Activated T-helper 2 cell treated with anti-CD3 and anti-CD28 coated beads, Interferon-gamma antibody, Interleukin-2, Interleukin-4, amounts not matched to agents 10 μg/mL and 5 μg/mL and 100 μg/mL, durations not matched to agents 14 hours and 24 hours and 36 hours (primary cell): ENCODE results near the gene SUN1. TPM values are rescaled to one million over a fixed set of nuclear protein-coding genes. Genes with fewer than 3 reads are reported as not detected.

Experiments used
- DNase-seq: peaks from one replicate; pipeline ENCODE4 v3.0.0; 2021; ENCODE audit warnings: low spot score
- H3K27ac Mint-ChIP-seq: one replicate; pipeline ENCODE4 v1.8.0; 2021; ENCODE audit warnings: mixed read lengths
- H3K27me3 Mint-ChIP-seq: one replicate; pipeline ENCODE4 v1.8.0; 2021; ENCODE audit warnings: low read depth, mixed read lengths
- H3K36me3 Mint-ChIP-seq: one replicate; pipeline ENCODE4 v1.8.0; 2021; ENCODE audit warnings: low read depth, mixed read lengths
- H3K4me1 Mint-ChIP-seq: one replicate; pipeline ENCODE4 v1.8.0; 2021; ENCODE audit warnings: low read depth, mixed read lengths
- H3K4me3 Mint-ChIP-seq: one replicate; pipeline ENCODE4 v1.8.0; 2021; ENCODE audit warnings: low read depth, mild to moderate bottlenecking, moderate library complexity, mixed read lengths
- H3K9me3 Mint-ChIP-seq: one replicate; pipeline ENCODE4 v1.8.0; 2021; ENCODE audit warnings: mixed read lengths
- intact Hi-C: fragments of 100-400 bp; cut with micrococcal nuclease; formaldehyde crosslinking; loops from one replicate; pipeline ENCODE4 v1.15.1; 2023
- total RNA-seq: library from RNA; stranded (reverse); gene quantifications from 2 replicates; pipeline ENCODE4 v1.2.3, GENCODE V29; 2022

The SUN1 gene
- total RNA-seq, 1 donor from 2014 or later = 87.7 TPM

GRCh38 chr7:917255-918117, 85.2 kb downstream of the SUN1 start:
- no peak overlapping the region for H3K27ac Mint-ChIP-seq
- H3K4me1 Mint-ChIP-seq = peaks cover 18% of the 10 kb centered on the region
- H3K27me3 Mint-ChIP-seq = no peaks in the 10 kb centered on the region
- no peak for DNase-seq
- H3K9me3 Mint-ChIP-seq = no peaks in the 10 kb centered on the region
- H3K4me3 Mint-ChIP-seq = no peak overlapping the region
- peaks cover 15% of the 10 kb centered on the region for H3K36me3 Mint-ChIP-seq
- intact Hi-C loops = loop anchor here (10.0 kb wide), 1 partner anchor 127 kb away; the partner anchor contains the start of gene GPR146

GRCh38 chr7:918118-918425, 85.8 kb downstream of the SUN1 start:
- Mint-ChIP-seq H3K27me3 (no peaks in the 10 kb centered on the region), H3K4me3 (no peak overlapping the region), H3K4me1 (peaks cover 20% of the 10 kb centered on the region), H3K36me3 (peaks cover 15% of the 10 kb centered on the region), H3K27ac (no peak overlapping the region), H3K9me3 (no peaks in the 10 kb centered on the region)
- intact Hi-C loops = loop anchor here (10.0 kb wide), 1 partner anchor 127 kb away; the partner anchor contains the start of gene GPR146
- no peak for DNase-seq

- H3K4me1 Mint-ChIP-seq = peaks cover 21% of the 10 kb centered on the region
- no peak overlapping the region for H3K27ac Mint-ChIP-seq
- no peak for DNase-seq
- no peak overlapping the region for H3K4me3 Mint-ChIP-seq
- intact Hi-C loops = loop anchor here (10.0 kb wide), 1 partner anchor 126 kb away; the partner anchor contains the start of gene GPR146
- peaks cover 15% of the 10 kb centered on the region for H3K36me3 Mint-ChIP-seq
- H3K9me3 Mint-ChIP-seq = no peaks in the 10 kb centered on the region
- no peaks in the 10 kb centered on the region for H3K27me3 Mint-ChIP-seq
Measured at GRCh38 chr7:918441-919113, 86.3 kb downstream of the SUN1 start.

- intact Hi-C loops = loop anchor here (10.0 kb wide), 1 partner anchor 126 kb away; the partner anchor contains the start of gene GPR146
- H3K27ac Mint-ChIP-seq = no peak overlapping the region
- H3K27me3 Mint-ChIP-seq = no peaks in the 10 kb centered on the region
- DNase-seq = no peak
- no peaks in the 10 kb centered on the region for H3K9me3 Mint-ChIP-seq
- H3K4me1 Mint-ChIP-seq = peaks cover 21% of the 10 kb centered on the region
- H3K36me3 Mint-ChIP-seq = peaks cover 15% of the 10 kb centered on the region
- H3K4me3 Mint-ChIP-seq = no peak overlapping the region
Measured at GRCh38 chr7:919114-919442, 86.8 kb downstream of the SUN1 start.

- Mint-ChIP-seq H3K36me3 (peaks cover 15% of the 10 kb centered on the region), H3K27ac (no peak overlapping the region), H3K4me3 (no peak overlapping the region), H3K4me1 (peaks cover 25% of the 10 kb centered on the region), H3K27me3 (no peaks in the 10 kb centered on the region), H3K9me3 (no peaks in the 10 kb centered on the region)
- no peak for DNase-seq
- intact Hi-C loops = loop anchor here (5.0 to 10.0 kb wide), 3 partner anchors 37 to 318 kb away; partner anchors contain the start of gene GPR146
Measured at GRCh38 chr7:919924-920341, 87.7 kb downstream of the SUN1 start.

GRCh38 chr7:920351-921070, 88.2 kb downstream of the SUN1 start:
- Mint-ChIP-seq H3K27ac (peak overlapping the region; percentile 94), H3K9me3 (no peaks in the 10 kb centered on the region), H3K36me3 (peaks cover 15% of the 10 kb centered on the region), H3K27me3 (no peaks in the 10 kb centered on the region), H3K4me1 (peaks cover 25% of the 10 kb centered on the region), H3K4me3 (peak overlapping the region; percentile 26)
- no peak for DNase-seq
- intact Hi-C loops = loop anchor here (5.0 kb wide), 2 partner anchors 37 to 318 kb away; no protein-coding TSS in a partner anchor

GRCh38 chr7:921071-921461, 88.8 kb downstream of the SUN1 start:
- H3K4me3 Mint-ChIP-seq = peak overlapping the region; percentile 26
- peaks cover 25% of the 10 kb centered on the region for H3K4me1 Mint-ChIP-seq
- H3K27ac Mint-ChIP-seq = peak overlapping the region; percentile 94
- H3K27me3 Mint-ChIP-seq = no peaks in the 10 kb centered on the region
- intact Hi-C loops = loop anchor here (5.0 kb wide), 2 partner anchors 36 to 319 kb away; no protein-coding TSS in a partner anchor
- no peak for DNase-seq
- peaks cover 15% of the 10 kb centered on the region for H3K36me3 Mint-ChIP-seq
- no peaks in the 10 kb centered on the region for H3K9me3 Mint-ChIP-seq

- Mint-ChIP-seq H3K36me3 (peaks cover 15% of the 10 kb centered on the region), H3K27ac (peak overlapping the region; percentile 94), H3K27me3 (no peaks in the 10 kb centered on the region), H3K4me1 (peaks cover 21% of the 10 kb centered on the region), H3K4me3 (peak overlapping the region; percentile 79), H3K9me3 (no peaks in the 10 kb centered on the region)
- intact Hi-C loops = loop anchor here (5.0 kb wide), 2 partner anchors 36 to 319 kb away; no protein-coding TSS in a partner anchor
- DNase-seq = no peak
Measured at GRCh38 chr7:921581-922333, 89.5 kb downstream of the SUN1 start.

- DNase-seq = no peak
Measured at GRCh38 chr7:922334-923107, 90.2 kb downstream of the SUN1 start.

GRCh38 chr7:923108-924041, 91.1 kb downstream of the SUN1 start:
- intact Hi-C loops = loop anchor here (1.0 to 5.0 kb wide), 3 partner anchors 18 to 321 kb away; no protein-coding TSS in a partner anchor
- peak; percentile 92 for DNase-seq
- peak overlapping the region; percentile 79 for H3K4me3 Mint-ChIP-seq
- H3K36me3 Mint-ChIP-seq = peaks cover 16% of the 10 kb centered on the region
- peaks cover 23% of the 10 kb centered on the region for H3K4me1 Mint-ChIP-seq
- H3K27me3 Mint-ChIP-seq = no peaks in the 10 kb centered on the region
- H3K9me3 Mint-ChIP-seq = no peaks in the 10 kb centered on the region
- H3K27ac Mint-ChIP-seq = peak overlapping the region; percentile 94

More at GRCh38 chr7:922334-923107, 90.2 kb downstream of the SUN1 start:
- H3K27ac Mint-ChIP-seq = peak overlapping the region; percentile 94
- no peaks in the 10 kb centered on the region for H3K9me3 Mint-ChIP-seq
- peak overlapping the region; percentile 79 for H3K4me3 Mint-ChIP-seq
- H3K4me1 Mint-ChIP-seq = peaks cover 21% of the 10 kb centered on the region
- H3K27me3 Mint-ChIP-seq = no peaks in the 10 kb centered on the region
- intact Hi-C loops = loop anchor here (5.0 kb wide), 2 partner anchors 35 to 320 kb away; no protein-coding TSS in a partner anchor
- peaks cover 15% of the 10 kb centered on the region for H3K36me3 Mint-ChIP-seq
